MM.1S (cell line): ENCODE data around the gene OTULIN.

Experiments
- DNase-seq: peaks from one replicate; pipeline ENCODE4 v3.0.0-alpha.2; 2015
- H2AFZ ChIP-seq: fragments of 300-600 bp; sonication (generic); 2 replicates; pipeline ENCODE4 v1.6.0; 2016; ENCODE audit warnings: antibody characterized with exemption, low read length
- H3F3A ChIP-seq: fragments of 300-600 bp; sonication (generic); 2 replicates; pipeline ENCODE4 v1.6.1; 2016; ENCODE audit warnings: mild to moderate bottlenecking, antibody characterized with exemption, low read length, moderate library complexity, mixed read lengths; ENCODE audit not compliant: insufficient read depth
- H3K27ac ChIP-seq: fragments of 300-600 bp; sonication (generic); 2 replicates; pipeline ENCODE4 v1.5.1; 2016; ENCODE audit warnings: mild to moderate bottlenecking, low read length
- H3K27me3 ChIP-seq: fragments of 300-600 bp; sonication (generic); replicated peaks from 2 replicates; pipeline ENCODE4 v1.6.0; 2016; ENCODE audit warnings: low read length; ENCODE audit not compliant: insufficient read depth
- H3K36me3 ChIP-seq: fragments of 300-600 bp; sonication (generic); replicated peaks from 2 replicates; pipeline ENCODE4 v1.6.1; 2016; ENCODE audit warnings: mild to moderate bottlenecking, low read length, mixed read lengths; ENCODE audit not compliant: insufficient read depth
- H3K4me1 ChIP-seq: fragments of 300-600 bp; sonication (generic); 2 replicates; pipeline ENCODE4 v1.6.1; 2016; ENCODE audit warnings: low read length, mixed read lengths
- H3K4me2 ChIP-seq: fragments of 300-600 bp; sonication (generic); 2 replicates; pipeline ENCODE4 v1.6.0; 2016; ENCODE audit warnings: low read depth, low read length
- H3K4me3 ChIP-seq: fragments of 300-600 bp; sonication (generic); 2 replicates; pipeline ENCODE4 v1.5.1; 2016; ENCODE audit warnings: low read length, mixed read lengths
- H3K79me2 ChIP-seq: fragments of 300-600 bp; sonication (generic); 2 replicates; pipeline ENCODE4 v1.6.1; 2016; ENCODE audit warnings: mixed run types, low read length, mixed read lengths
- H3K9ac ChIP-seq: fragments of 300-600 bp; sonication (generic); 2 replicates; pipeline ENCODE4 v1.6.1; 2016; ENCODE audit warnings: low read length, mixed read lengths
- H3K9me2 ChIP-seq: fragments of 300-600 bp; sonication (generic); replicated peaks from 2 replicates; pipeline ENCODE4 v1.6.1; 2016; ENCODE audit warnings: mild to moderate bottlenecking, low read length, mixed read lengths; ENCODE audit not compliant: insufficient read depth
- H3K9me3 ChIP-seq: fragments of 300-600 bp; sonication (generic); replicated peaks from 2 replicates; pipeline ENCODE4 v1.6.1; 2016; ENCODE audit warnings: mild to moderate bottlenecking, low read length, mixed read lengths; ENCODE audit not compliant: insufficient read depth
- H4K20me1 ChIP-seq: fragments of 300-600 bp; sonication (generic); 2 replicates; pipeline ENCODE4 v1.6.1; 2016; ENCODE audit warnings: mild to moderate bottlenecking, low read length, moderate library complexity, mixed read lengths; ENCODE audit not compliant: insufficient read depth
- EZH2 ChIP-seq: fragments of 300-600 bp; sonication (generic); optimal IDR thresholded peaks from 2 replicates; pipeline ENCODE3; 2017; ENCODE audit warnings: low read depth, mild to moderate bottlenecking, antibody characterized with exemption, low read length, mixed read lengths
- EZH2phosphoT487 ChIP-seq: fragments of 300-600 bp; sonication (generic); IDR thresholded peaks from 2 replicates; pipeline ENCODE4 v1.6.1; 2018; ENCODE audit warnings: antibody characterized with exemption, low read length
- TF ChIP-seq, protein P1 (sequence below): fragments of 300-600 bp; sonication (generic); IDR thresholded peaks from 2 replicates; pipeline ENCODE4 v1.5.1; 2016; ENCODE audit warnings: antibody characterized with exemption, low read length, mixed read lengths

OTULIN gene

DNA sequence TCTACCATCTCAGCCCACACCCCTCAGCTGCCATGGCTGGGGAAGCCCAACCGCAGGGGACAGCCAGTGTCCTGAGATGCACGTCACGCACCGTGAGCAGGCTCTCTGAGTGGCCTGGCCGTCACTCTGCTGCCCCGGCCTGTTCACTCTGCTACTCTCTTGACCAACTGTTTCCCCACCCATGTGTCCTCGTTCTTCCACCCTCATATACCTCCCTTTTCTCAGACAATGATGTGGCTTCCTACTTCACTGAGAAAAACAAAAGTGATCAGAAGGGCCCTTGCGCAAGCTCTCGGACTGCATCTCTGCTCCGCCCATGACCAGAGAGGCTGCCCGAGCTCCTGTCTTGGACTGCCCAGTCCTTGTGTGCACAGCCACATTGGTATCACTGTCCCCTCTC is 47.6 kb downstream of the OTULIN start:
- Histone ChIP-seq H3K4me2 (no peak overlapping the region), H3K4me3 (no peak overlapping the region), H3K9me2 (no peaks in the 10 kb centered on the region), H3K36me3 (no peaks in the 10 kb centered on the region; the same call in 1 of the 2 replicates), H4K20me1 (no peaks in the 10 kb centered on the region), H3K9me3 (no peaks in the 10 kb centered on the region), H3K9ac (no peak overlapping the region), H3K27ac (no peak overlapping the region), H2AFZ (no peak overlapping the region), H3F3A (no peaks in the 10 kb centered on the region), H3K79me2 (no peaks in the 10 kb centered on the region), H3K4me1 (no peaks in the 10 kb centered on the region), H3K27me3 (no peaks in the 10 kb centered on the region)
- no peak for DNase-seq
- TF ChIP-seq EZH2: no peak
- TF ChIP-seq, protein P1, sequence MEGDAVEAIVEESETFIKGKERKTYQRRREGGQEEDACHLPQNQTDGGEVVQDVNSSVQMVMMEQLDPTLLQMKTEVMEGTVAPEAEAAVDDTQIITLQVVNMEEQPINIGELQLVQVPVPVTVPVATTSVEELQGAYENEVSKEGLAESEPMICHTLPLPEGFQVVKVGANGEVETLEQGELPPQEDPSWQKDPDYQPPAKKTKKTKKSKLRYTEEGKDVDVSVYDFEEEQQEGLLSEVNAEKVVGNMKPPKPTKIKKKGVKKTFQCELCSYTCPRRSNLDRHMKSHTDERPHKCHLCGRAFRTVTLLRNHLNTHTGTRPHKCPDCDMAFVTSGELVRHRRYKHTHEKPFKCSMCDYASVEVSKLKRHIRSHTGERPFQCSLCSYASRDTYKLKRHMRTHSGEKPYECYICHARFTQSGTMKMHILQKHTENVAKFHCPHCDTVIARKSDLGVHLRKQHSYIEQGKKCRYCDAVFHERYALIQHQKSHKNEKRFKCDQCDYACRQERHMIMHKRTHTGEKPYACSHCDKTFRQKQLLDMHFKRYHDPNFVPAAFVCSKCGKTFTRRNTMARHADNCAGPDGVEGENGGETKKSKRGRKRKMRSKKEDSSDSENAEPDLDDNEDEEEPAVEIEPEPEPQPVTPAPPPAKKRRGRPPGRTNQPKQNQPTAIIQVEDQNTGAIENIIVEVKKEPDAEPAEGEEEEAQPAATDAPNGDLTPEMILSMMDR: no peak
- no peak for TF ChIP-seq EZH2phosphoT487

DNA sequence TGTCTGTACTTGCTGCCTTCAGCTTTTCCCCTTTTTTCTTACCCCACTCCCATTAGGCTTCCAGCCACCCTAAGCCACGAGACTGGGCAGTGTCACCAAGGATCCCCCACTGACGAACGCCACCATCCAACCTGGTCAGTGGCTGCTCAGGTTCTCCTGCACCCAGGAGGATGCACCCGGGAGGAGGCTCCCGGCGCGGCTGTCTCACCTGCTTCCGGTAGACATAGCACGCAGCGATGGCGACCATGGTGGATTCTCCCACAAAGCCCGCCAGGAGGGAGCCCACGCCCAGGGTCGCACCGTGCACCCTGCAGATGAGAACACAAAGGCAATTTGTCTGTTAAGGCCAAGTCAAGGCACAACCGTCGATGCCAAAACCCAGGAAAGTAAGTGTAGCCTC is 48.1 kb downstream of the OTULIN start:
- Histone ChIP-seq H3K4me2 (no peak overlapping the region), H3K4me3 (no peak overlapping the region), H3K27ac (no peak overlapping the region), H2AFZ (no peak overlapping the region), H3K27me3 (no peaks in the 10 kb centered on the region), H3K9ac (no peak overlapping the region), H3K79me2 (no peaks in the 10 kb centered on the region), H3K9me3 (no peaks in the 10 kb centered on the region), H3K36me3 (no peaks in the 10 kb centered on the region; the same call in 1 of the 2 replicates), H4K20me1 (no peaks in the 10 kb centered on the region), H3K9me2 (no peaks in the 10 kb centered on the region), H3F3A (no peaks in the 10 kb centered on the region), H3K4me1 (no peaks in the 10 kb centered on the region)
- TF ChIP-seq EZH2 (no peak), EZH2phosphoT487 (no peak)
- TF ChIP-seq, protein P1: no peak
- DNase-seq: no peak

DNA sequence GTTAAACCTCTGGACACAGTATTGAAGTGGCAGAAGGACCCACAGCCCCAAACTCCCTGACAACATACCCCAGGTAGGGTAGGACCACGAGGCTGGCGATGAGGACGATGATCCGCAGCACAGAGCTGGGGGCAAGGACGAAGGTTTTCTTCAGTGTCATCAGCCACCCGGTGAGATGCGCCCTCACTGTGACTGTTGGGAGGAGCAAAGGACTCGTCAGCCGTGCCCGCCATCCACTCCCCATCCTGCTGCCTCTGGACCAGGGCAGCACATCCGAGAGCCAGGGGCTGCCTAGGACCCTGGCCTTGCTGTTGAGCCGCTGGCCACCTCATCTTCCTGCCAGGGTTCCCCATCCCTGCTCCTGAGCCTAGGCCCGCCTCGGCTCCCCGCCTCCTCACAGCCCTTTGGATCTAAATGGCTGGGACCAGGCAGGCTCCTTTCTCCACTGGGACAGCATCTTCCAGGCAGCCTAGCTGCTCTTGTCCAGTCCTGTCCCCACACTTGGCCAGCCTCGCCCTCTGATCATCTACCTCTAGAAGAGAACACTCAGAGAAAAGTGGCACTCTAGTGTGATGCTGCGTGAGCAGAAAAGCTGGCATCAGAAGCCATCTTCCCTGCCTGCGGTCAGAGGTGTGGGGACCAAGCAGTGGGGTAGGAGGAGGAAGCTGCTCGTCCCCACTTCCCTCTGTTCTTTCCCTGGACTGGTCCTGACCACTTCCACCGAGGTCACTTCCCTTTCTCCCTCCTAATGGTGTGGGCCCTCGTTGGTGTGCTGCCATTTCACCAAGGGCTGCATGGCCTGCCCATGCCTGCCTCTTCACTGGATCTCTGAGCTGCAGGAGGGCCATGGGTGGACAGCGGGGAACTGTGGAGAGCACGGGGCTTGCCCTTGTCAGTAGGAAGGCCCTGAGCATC is 49.2 kb downstream of the OTULIN start:
- Histone ChIP-seq H3K27ac (no peak overlapping the region), H3K4me1 (no peaks in the 10 kb centered on the region), H3K36me3 (no peaks in the 10 kb centered on the region; the same call in 1 of the 2 replicates), H3K9me2 (no peaks in the 10 kb centered on the region), H2AFZ (no peak overlapping the region), H3K4me2 (no peak overlapping the region), H3K4me3 (no peak overlapping the region), H3K79me2 (no peaks in the 10 kb centered on the region), H3K27me3 (no peaks in the 10 kb centered on the region), H3K9me3 (no peaks in the 10 kb centered on the region), H3F3A (no peaks in the 10 kb centered on the region), H4K20me1 (no peaks in the 10 kb centered on the region), H3K9ac (no peak overlapping the region)
- no peak for TF ChIP-seq EZH2
- TF ChIP-seq EZH2phosphoT487: no peak
- TF ChIP-seq, protein P1: no peak
- no peak for DNase-seq
